HG03439 (cell line): ENCODE data around the gene CRABP1.

Source experiments
- ATAC-seq: cut with Tn5 transposase; IDR thresholded peaks from one replicate; pipeline ENCODE4 v1.9.1; 2021; ENCODE audit warnings: mild to moderate bottlenecking, moderate library complexity; ENCODE audit not compliant: unreplicated experiment

The CRABP1 gene

GRCh38 chr15:78316283-78317083, 23.7 kb upstream of the CRABP1 start:
- ATAC-seq, result no peak

DNA sequence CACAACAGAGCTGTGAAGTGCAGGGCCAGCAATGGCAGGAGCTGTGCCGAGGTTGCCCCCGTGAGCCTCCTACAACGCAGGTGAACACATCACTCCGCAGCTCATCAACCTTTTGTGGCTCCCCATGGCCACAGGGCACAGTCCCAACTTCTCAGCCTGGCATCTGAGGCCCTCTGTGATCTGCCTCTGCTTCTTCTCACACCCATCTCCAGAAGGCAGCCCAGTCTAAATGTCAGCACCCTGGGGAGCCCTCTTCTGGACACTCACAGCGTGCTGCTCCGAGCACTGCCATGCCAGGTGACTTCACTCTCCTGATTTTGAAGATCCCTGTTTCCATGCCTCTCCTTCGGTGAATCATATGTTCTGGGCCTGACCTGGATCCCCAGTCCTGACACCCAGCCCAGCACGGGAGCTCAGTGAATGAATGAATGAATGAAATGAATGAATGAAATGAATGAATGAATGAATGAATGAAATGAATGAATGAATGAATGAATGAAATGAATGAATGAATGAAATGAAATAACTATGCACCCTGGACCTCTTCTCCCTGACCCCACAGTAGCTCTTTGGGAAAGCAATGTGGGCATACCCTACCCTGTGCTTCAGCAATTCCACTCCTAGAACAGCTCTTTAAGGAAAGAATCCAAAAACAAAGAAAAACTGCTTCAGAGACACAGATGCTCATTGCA, 22.9 kb upstream of the CRABP1 start:
- no peak for ATAC-seq

- ATAC-seq, result no peak
Measured at GRCh38 chr15:78319588-78319987, 20.6 kb upstream of the CRABP1 start.

DNA sequence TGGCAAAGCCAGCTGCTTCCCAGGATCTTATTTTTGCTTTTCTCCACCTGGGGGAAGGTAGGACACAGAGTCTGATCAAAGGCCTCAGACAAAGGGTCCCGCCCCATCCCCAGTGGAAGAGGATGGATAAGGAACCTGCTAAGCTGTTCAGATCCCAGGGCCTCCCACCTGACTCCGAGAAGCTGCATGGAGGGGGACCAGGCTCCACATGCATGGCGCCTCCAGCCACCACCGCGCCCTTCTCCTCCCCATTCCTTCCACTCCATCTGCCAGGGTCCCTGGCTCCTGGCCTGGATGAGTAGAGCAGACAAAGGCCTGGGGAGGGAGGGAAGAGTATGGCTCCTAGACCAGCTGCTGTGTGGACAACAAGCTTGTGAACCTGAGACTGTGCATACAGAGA, 20.0 kb upstream of the CRABP1 start:
- no peak for ATAC-seq

DNA sequence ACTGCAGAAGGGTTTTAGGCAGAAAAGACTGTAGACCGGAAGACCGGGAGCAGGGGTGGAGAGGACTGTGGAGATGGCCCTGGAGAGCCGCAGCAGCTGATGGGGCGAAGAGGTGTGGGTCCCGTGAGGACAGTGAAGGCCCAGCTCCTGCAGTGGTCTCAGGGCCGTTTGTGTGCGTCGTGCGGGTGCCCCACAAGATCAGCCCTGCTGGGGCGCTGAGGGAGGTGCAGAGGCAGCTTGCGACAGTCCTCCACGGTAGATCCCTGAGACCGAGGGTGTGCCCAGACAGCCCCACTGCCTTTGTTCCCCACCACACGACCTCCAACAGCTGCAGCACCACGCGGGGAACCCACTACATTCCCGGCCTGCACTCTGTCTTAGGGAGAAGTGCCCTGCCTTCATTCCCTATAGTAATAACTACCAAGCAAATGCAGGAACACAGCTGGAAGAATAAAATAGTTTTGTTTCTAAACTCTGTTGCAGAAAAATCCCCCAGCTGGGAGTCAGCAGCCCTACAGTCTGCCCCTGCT, 19.0 kb upstream of the CRABP1 start:
- no peak for ATAC-seq

DNA sequence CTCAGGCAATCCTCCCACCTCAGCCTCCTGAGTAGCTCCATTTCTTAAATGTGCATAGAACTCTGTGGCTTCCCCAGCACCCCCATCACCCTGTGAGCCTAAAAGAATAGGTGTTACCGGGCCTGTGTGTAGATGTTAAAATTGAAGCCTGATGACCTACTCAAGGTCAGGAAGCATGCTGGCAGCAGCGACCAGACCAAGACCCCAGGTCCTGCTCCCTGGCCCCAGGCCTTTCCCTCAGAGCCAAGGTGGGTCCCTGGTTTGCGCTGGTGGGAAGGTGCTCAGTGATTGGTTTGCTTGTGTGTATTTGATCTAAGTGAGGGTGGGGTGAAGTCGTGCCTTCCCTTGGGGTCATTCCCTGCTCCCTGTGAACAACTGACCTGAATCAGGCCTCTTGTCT, 18.4 kb upstream of the CRABP1 start:
- ATAC-seq, result no peak

DNA sequence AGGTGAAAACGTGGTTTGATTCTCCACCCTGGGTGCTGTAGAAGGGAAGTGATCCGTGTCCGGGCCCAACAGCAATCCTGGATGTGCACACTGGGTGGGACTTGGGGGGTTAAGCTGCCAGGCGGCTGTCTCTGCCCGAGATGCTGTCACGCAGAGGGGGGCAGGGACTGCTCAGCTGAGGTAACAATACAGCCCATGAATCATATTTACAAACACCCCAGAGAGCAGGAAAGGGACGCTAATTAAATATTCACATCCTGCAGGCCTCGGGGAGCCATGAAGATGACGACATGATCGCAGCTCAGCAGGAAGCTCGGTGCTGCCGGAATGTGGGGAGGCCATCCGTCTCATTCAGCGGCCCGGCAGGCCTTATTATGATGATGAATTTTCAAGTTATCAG, 17.9 kb upstream of the CRABP1 start:
- no peak for ATAC-seq

DNA sequence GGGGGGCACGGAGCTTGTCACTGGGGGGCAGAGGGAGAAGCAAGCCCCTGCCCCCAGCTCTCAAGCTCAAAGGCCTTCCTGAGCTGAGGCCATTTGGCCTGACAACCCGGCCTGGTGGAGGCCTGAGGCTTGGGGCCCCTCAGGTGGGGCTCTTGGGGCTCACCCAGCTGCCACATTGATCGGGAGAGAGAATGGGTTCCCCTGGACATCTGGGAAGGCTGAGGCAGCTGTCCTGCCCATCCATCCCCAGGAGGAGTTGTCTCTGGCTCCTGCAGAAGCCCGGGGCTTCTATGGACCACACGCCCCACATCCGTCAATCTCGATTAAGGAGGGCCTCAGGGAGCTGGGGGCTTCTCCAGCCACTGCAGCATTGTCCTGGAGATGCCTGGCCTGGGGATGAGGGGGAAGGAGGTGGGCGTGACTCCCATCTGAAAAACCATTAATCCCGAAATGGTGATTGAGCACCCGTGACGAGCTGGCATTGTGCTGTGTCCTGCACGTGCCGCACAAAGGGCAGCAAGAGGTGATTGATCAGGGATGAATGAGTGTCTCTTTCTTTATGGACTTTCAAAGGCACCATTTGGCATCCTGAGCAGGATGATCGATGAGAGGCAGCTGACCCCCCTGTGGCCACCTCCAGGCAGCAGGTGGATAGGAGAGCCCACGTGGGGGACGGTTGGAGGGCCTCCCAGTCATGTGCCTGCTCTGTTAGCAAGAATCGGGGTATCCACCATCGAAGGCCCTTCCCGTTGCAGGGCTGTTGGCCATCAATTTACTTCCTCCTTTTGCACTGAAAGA, 17.2 kb upstream of the CRABP1 start:
- ATAC-seq, result no peak

- ATAC-seq, result no peak
Measured at GRCh38 chr15:78323693-78324092, 16.5 kb upstream of the CRABP1 start.

GRCh38 chr15:78324144-78324543, 16.0 kb upstream of the CRABP1 start:
- ATAC-seq, result no peak

DNA sequence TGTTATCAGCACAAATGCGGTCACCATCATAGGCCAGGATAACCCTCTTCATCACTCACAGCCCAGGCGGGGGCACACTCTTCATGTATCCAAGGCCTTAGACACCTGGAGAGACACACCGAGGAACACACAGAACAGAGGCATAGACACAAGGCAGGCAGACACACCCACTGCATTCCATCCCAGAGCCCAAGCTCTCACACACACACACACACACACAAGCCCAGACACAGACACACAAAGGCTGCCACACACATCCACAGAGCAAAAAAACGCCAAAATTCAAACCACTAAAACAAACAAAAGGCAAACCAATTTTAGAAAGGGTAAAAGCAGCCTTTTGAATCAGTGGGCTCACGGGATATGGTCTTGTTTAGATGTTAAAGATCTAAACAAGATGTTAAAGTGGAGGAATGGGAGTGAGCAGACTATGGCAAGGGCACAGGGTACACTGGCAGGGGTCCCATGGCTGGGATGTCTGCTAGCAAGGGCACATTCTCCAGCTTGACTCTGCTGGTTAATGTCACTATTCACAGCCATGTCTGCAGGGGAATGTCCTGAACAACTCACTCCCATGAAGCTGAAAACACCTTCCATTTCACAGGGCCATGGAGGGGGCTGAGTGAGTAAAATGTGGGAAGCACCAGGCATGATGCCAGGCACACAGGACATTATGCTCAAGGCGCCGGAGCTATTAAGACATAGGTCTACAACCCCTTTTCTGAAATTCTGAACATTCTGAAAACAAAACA, 14.9 kb upstream of the CRABP1 start:
- no peak for ATAC-seq

- no peak for ATAC-seq
Measured at GRCh38 chr15:78327466-78327865, 12.7 kb upstream of the CRABP1 start.

DNA sequence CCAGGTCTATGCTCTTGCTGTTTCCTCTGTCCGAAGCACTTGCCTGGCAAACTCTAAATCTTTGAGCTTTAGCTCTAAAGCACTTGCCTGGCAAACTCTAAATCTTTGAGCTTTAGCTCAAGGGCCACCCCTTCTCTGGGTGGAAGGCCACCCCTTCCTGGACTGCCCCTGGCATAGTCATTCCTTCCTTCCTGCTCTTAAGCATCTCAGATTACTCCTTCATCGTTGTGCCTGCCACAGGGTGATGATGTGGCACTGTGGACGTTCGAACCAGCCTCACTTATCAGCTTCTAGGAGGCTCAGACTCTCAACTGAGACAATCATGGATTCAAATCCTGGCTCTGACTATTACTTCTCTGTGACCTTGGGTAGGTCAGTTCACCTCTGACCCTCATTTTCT, 10.5 kb upstream of the CRABP1 start:
- ATAC-seq, result no peak

DNA sequence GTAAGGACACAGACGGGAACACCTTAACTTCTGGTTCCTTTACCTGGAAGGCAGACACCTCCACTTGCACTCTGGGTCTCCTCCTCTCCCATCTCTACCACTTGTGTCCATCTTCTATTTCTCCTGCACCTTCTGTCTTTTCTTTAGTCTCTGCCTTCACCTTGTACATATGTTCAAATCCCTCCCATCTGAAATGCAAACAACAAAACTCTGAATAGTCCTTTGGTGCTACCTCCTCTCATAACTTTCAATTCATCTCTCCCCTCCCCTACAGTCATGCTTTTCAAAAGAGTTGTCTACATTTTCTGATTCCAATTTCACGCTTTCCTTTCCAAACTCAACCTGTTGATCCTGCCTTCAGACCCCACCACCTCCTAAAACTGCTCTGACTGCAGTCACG, 5.3 kb upstream of the CRABP1 start:
- no peak for ATAC-seq

GRCh38 chr15:78335985-78336384, 4.2 kb upstream of the CRABP1 start:
- no peak for ATAC-seq

DNA sequence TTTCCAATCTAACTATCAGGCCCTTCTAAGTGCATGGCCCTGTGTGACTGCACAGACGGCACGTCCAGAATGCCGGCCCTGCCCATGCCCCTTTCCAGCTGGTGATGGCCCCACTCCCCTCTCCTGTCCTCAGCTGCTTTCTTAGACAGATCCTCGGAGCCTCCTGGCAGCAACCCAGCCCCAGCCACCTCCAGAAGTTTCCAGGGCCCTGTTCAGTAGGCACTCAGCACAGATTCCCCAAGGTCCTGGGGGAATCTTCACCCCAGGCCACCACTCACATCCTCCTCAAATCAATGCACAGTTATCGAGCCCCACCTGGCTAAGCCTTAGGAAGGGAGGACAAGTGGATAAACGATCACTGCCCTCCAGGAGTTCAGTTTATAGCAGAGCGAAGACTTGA, 1.4 kb upstream of the CRABP1 start:
- no peak for ATAC-seq

- no peak for ATAC-seq
Measured at GRCh38 chr15:78339559-78339958, 594 bp upstream of the CRABP1 start.

- no peak for ATAC-seq
Measured at GRCh38 chr15:78341057-78341987, 1.2 kb downstream of the CRABP1 start.

- no peak for ATAC-seq
Measured at GRCh38 chr15:78342021-78342420, 1.9 kb downstream of the CRABP1 start.
